Measurements from ENCODE around the gene LRRC18. TPM values are rescaled to one million over a fixed set of nuclear protein-coding genes. Genes with fewer than 3 reads are reported as not detected.

LRRC18 gene
- total RNA-seq, 1 experiment from 2014 or later = not detected

GRCh38 chr10:48970046-48970445 is 30.4 kb upstream of the LRRC18 start:
- Histone ChIP-seq H3K27ac (ENCODE audit: low read depth, low read length) (no peak overlapping the region), H3K4me3 (replicated peaks in 1 of 2; ENCODE audit: low read depth in 1 of 2, low read length in 2 of 2) (no peak overlapping the region), H3K4me2 (ENCODE audit: low read length) (no peak overlapping the region), H3K9me3 (ENCODE audit: control insufficient read depth in 1 of 2, insufficient read depth in 1 of 2, low read depth in 1 of 2, low read length in 2 of 2) (no peaks in the 10 kb centered on the region), H3K79me2 (ENCODE audit: insufficient read depth, low read length) (no peaks in the 10 kb centered on the region), H3K4me1 (ENCODE audit: control insufficient read depth in 1 of 2, insufficient read depth in 2 of 2, low read length in 2 of 2) (no peaks in the 10 kb centered on the region), H3K9me2 (ENCODE audit: insufficient read depth) (no peaks in the 10 kb centered on the region), H4K20me1 (ENCODE audit: insufficient read depth) (no peaks in the 10 kb centered on the region), H3K9ac (ENCODE audit: low read length) (no peak overlapping the region), H3K27me3 (ENCODE audit: insufficient read depth, low read length) (peaks cover 35% of the 10 kb centered on the region; the same call in 1 of the 2 replicates), H3K36me3 (ENCODE audit: control insufficient read depth in 1 of 2, insufficient read depth in 2 of 2, low read length in 2 of 2) (no peaks in the 10 kb centered on the region), H2AFZ (ENCODE audit: low read depth, low read length, poor library complexity, severe bottlenecking) (no peak overlapping the region)
- CTCF ChIA-PET = no interaction called here
- RAD21 ChIA-PET (ENCODE audit: low non-redundant PET in 1 of 2, low total read pairs in 2 of 2, uncharacterized antibody in 2 of 2, unreplicated experiment in 2 of 2) = no interaction called here
- DNase-seq (ENCODE audit: low read depth, low spot score) = no peak
- intact Hi-C loops (cut with micrococcal nuclease) = no loop called here
- POLR2A ChIA-PET = no interaction called here
- ATAC-seq = no peak
- TF ChIP-seq ATF3 (IDR thresholded peaks at IDR 0.05) (no peak), SIN3A (IDR thresholded peaks at IDR 0.05; ENCODE audit: low read depth) (no peak), JUND (IDR thresholded peaks at IDR 0.05) (no peak), RAD21 (IDR thresholded peaks at IDR 0.05; ENCODE audit: low read depth) (no peak), POLR2A (IDR thresholded peaks at IDR 0.05; ENCODE audit: borderline replicate concordance, extremely low read depth, insufficient read depth, insufficient read length) (no peak), ELF1 (IDR thresholded peaks at IDR 0.05; ENCODE audit: borderline replicate concordance, low read depth) (no peak), EZH2 (IDR thresholded peaks at IDR 0.05) (no peak), SRF (IDR thresholded peaks at IDR 0.05; ENCODE audit: low read depth) (no peak), ZBTB33 (IDR thresholded peaks at IDR 0.05; ENCODE audit: extremely low read depth, insufficient replicate concordance, low read length) (no peak), ZNF274 (IDR thresholded peaks at IDR 0.05; ENCODE audit: low read depth, low read length) (no peak), EZH2phosphoT487 (IDR thresholded peaks at IDR 0.05; ENCODE audit: borderline replicate concordance) (no peak), EGR1 (IDR thresholded peaks at IDR 0.05; ENCODE audit: low read depth) (no peak)
- BruUV-seq (replicated peaks) = no TSS peak

Measured in HCT116 (cell line).